Sigmoid colon (tissue), 7 donors: ENCODE measurements around the gene SNX32. TPM values are rescaled to one million over a fixed set of nuclear protein-coding genes. Genes with fewer than 3 reads are reported as not detected.
A peak's percentile ranks its signal among the peaks of the same experiment; 100 is the strongest.

Source experiments
- DNase-seq: peaks from one replicate; pipeline ENCODE4 v3.0.0-alpha.2; 2019
- H3K27ac ChIP-seq, 4 donors: fragments of 200-600 bp; sonication (generic); one replicate each; pipeline ENCODE4 v1.5.1; 2016 to 2019; ENCODE audit warnings: mild to moderate bottlenecking in 1 of 4
- H3K27me3 ChIP-seq, 3 donors: fragments of 200-600 bp; sonication (generic); one replicate each; pipeline ENCODE4 v1.5.1; 2019; ENCODE audit warnings: mild to moderate bottlenecking in 1 of 3
- H3K36me3 ChIP-seq, 4 donors: fragments of 200-600 bp; sonication (generic); one replicate each; pipeline ENCODE4 v1.5.1; 2016 to 2019
- H3K4me1 ChIP-seq, 4 donors: fragments of 200-600 bp; sonication (generic); one replicate each; pipeline ENCODE4 v1.5.1; 2017 to 2019
- H3K4me3 ChIP-seq, 4 donors: fragments of 200-600 bp; sonication (generic); one replicate each; pipeline ENCODE4 v1.5.1; 2017 to 2019; ENCODE audit warnings: mild to moderate bottlenecking in 2 of 4, moderate library complexity in 1 of 4
- H3K9me3 ChIP-seq, 4 donors: fragments of 200-600 bp in 3 of 4; sonication (generic) in 3 of 4; one replicate each; pipeline versions ENCODE4 v1.5.1 to v1.6.1; 2013 to 2019
- EP300 ChIP-seq, 4 donors: sonication (generic); formaldehyde crosslinking; IDR thresholded peaks; one replicate each; pipeline ENCODE4 v1.6.1; 2017; ENCODE audit warnings: antibody characterized with exemption in 4 of 4
- POLR2A ChIP-seq, 2 donors: fragments of 450-650 bp; IDR thresholded peaks; one replicate each; pipeline ENCODE4 v1.6.1; 2016; ENCODE audit warnings: antibody characterized with exemption in 2 of 2, mild to moderate bottlenecking in 2 of 2, moderate library complexity in 2 of 2
- POLR2AphosphoS5 ChIP-seq, 4 donors: sonication (generic); formaldehyde crosslinking; IDR thresholded peaks; one replicate each; pipeline ENCODE4 v1.6.1; 2017; ENCODE audit warnings: antibody characterized with exemption in 4 of 4
- WGBS, 2 donors: extraction: QIAGEN DNeasy Blood & Tissue Kit; methylation state at CpG; one replicate each; pipeline ENCODE4 v1.1.7; 2013; 5-methylcytosine and 5-hydroxymethylcytosine counted together
- intact Hi-C: fragments of 100-400 bp; cut with DNase I; formaldehyde crosslinking; loops from one replicate; pipeline ENCODE4 v1.15.1; 2023
- polyA plus RNA-seq, 3 donors: library from polyadenylated mRNA; stranded (reverse); fragments of 200-250 nt; gene quantifications; one replicate each; pipeline ENCODE4 v1.2.3, GENCODE V29; 2013
- total RNA-seq, 4 donors: library from RNA; depleted of rRNA; stranded (reverse); fragments of >200 nt; gene quantifications; one replicate each; pipeline ENCODE4 v1.1.0, GENCODE V29; 2016
- TF ChIP-seq, protein P1 (sequence below), 4 experiments: fragments of 450-650 bp in 3 of 4; fragments of 200-600 bp in 1 of 4; IDR thresholded peaks; one replicate each; pipeline ENCODE4 v1.5.1; 2016 to 2019; ENCODE audit warnings: antibody characterized with exemption in 4 of 4, mild to moderate bottlenecking in 3 of 4, moderate library complexity in 2 of 4
- donor health status: healthy with polysubstance abuse.
- donor health status: Bipolar disorder and iron deficiency.
- donor health status: healthy.

Gene SNX32
- total and polyA plus RNA-seq, 7 donors = 0.27 to 1.5 (median 0.70) TPM; not detected in 1

GRCh38 chr11:65859095-65859811 lies 25.5 kb downstream of the SNX32 start:
- peaks cover 0 to 61% (median 51%) of the 10 kb centered on the region in 4 donors for H3K4me1 ChIP-seq
- WGBS, 2 donors = 0 to 1% methylated on average over 46 of the region's 46 CpGs
- peak in 1 of 4 donors; percentile 28 for TF ChIP-seq EP300 (IDR thresholded peaks at IDR 0.05)
- peak; percentile 99 for TF ChIP-seq POLR2AphosphoS5 (IDR thresholded peaks at IDR 0.05)
- TF ChIP-seq, protein P1, sequence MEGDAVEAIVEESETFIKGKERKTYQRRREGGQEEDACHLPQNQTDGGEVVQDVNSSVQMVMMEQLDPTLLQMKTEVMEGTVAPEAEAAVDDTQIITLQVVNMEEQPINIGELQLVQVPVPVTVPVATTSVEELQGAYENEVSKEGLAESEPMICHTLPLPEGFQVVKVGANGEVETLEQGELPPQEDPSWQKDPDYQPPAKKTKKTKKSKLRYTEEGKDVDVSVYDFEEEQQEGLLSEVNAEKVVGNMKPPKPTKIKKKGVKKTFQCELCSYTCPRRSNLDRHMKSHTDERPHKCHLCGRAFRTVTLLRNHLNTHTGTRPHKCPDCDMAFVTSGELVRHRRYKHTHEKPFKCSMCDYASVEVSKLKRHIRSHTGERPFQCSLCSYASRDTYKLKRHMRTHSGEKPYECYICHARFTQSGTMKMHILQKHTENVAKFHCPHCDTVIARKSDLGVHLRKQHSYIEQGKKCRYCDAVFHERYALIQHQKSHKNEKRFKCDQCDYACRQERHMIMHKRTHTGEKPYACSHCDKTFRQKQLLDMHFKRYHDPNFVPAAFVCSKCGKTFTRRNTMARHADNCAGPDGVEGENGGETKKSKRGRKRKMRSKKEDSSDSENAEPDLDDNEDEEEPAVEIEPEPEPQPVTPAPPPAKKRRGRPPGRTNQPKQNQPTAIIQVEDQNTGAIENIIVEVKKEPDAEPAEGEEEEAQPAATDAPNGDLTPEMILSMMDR (IDR thresholded peaks at IDR 0.05) = no peak
- peak; percentile 98 to 99 for TF ChIP-seq POLR2A (IDR thresholded peaks at IDR 0.05)
- intact Hi-C loops = loop anchor here (5.0 kb wide), 2 partner anchors 58 to 287 kb away; partner anchors contain the start of genes C11orf68, DRAP1, FAM89B and ZNRD2
- peaks cover 22 to 47% (median 44%) of the 10 kb centered on the region in 4 donors for H3K36me3 ChIP-seq
- H3K9me3 ChIP-seq = no peaks in the 10 kb centered on the region
- H3K4me3 ChIP-seq = peak overlapping the region; percentile 79 to 98 (median 90)
- peak overlapping the region; percentile 89 to 99 (median 95) for H3K27ac ChIP-seq
- no peaks in the 10 kb centered on the region for H3K27me3 ChIP-seq
- peak; percentile 100 for DNase-seq

DNA sequence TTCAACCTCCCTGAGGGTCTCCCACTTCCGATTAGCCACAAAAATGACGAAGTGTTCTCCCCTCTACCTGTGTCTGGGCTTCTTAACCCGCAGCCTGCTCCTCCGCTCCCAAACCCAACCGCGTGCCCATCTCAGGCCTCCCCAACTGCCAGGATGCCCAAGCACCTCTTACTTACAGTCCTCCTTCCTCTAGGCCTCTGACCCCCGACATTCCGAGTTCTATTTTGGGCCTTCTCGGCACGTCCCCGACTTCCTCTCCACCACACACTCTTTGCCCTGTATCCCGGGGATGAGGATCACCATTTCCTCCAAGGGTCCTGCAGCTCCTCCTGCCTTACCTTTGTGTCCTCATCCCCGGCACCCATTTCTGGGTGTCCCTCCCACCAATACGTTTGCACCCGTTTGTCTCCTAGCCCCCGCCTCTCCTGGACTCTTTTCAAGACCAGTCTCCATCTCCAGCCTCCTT lies 26.1 kb downstream of the SNX32 start:
- H3K36me3 ChIP-seq = peaks cover 23 to 47% (median 44%) of the 10 kb centered on the region in 4 donors
- intact Hi-C loops = loop anchor here (5.0 kb wide), 2 partner anchors 57 to 288 kb away; partner anchors contain the start of genes C11orf68, DRAP1, FAM89B and ZNRD2
- H3K9me3 ChIP-seq = no peaks in the 10 kb centered on the region
- peaks cover 0 to 60% (median 46%) of the 10 kb centered on the region in 4 donors for H3K4me1 ChIP-seq
- DNase-seq = no peak
- TF ChIP-seq POLR2A (IDR thresholded peaks at IDR 0.05) (no peak), POLR2AphosphoS5 (IDR thresholded peaks at IDR 0.05) (no peak), EP300 (IDR thresholded peaks at IDR 0.05) (no peak)
- TF ChIP-seq, protein P1 (IDR thresholded peaks at IDR 0.05) = no peak
- H3K27ac ChIP-seq = peak overlapping the region; percentile 89 to 99 (median 95)
- no peaks in the 10 kb centered on the region for H3K27me3 ChIP-seq
- WGBS, 2 donors = 2 to 10% methylated on average over 16 of the region's 16 CpGs
- H3K4me3 ChIP-seq = peak overlapping the region; percentile 79 to 98 (median 90)

GRCh38 chr11:65860278-65861164 lies 26.8 kb downstream of the SNX32 start, which contains the start of gene MUS81:
TSS of gene MUS81 (plus strand) at chr11:65860433. CDS start at chr11:65860754, 321 bp downstream.
- Histone ChIP-seq H3K4me3 (peak within 1 kb of the TSS; percentile 79 to 98 (median 90)), H3K4me1 (peaks cover 0 to 54% (median 39%) of the 10 kb centered on the region in 4 donors), H3K36me3 (peaks cover 16 to 47% (median 44%) of the 10 kb centered on the region in 4 donors), H3K27ac (peak within 1 kb of the TSS; percentile 89 to 99 (median 95)), H3K27me3 (no peaks in the 10 kb centered on the region), H3K9me3 (no peaks in the 10 kb centered on the region)
- WGBS, 2 donors = 0% methylated on average over 78 of the region's 78 CpGs
- TF ChIP-seq POLR2A (IDR thresholded peaks at IDR 0.05) (peak; percentile 76 to 87), POLR2AphosphoS5 (IDR thresholded peaks at IDR 0.05) (peak; percentile 67 to 91 (median 88)), EP300 (IDR thresholded peaks at IDR 0.05) (no peak)
- TF ChIP-seq, protein P1 (IDR thresholded peaks at IDR 0.05) = peak; percentile 64 to 96 (median 80)
- intact Hi-C loops = no loop called here
- peak; percentile 99 for DNase-seq

DNA sequence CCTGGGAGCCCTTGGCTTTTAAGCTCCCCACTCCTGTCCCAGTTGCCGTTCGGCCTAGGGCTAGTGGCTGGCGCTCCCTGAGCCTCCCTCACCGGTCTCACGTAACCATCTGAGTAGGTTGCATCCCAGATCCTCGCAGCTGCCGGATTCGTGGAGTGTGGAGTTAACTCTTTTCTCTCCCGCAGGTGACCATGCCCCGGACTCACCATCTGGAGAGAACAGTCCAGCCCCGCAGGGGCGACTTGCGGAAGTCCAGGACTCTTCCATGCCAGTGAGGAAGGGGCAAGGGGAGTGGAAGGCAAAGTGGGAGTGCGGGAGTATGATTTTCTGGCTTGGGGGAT lies 27.4 kb downstream of the SNX32 start:
- intact Hi-C loops = no loop called here
- no peaks in the 10 kb centered on the region for H3K27me3 ChIP-seq
- peaks cover 0 to 47% (median 33%) of the 10 kb centered on the region in 4 donors for H3K4me1 ChIP-seq
- peaks cover 14 to 48% (median 44%) of the 10 kb centered on the region in 4 donors for H3K36me3 ChIP-seq
- peak overlapping the region; percentile 89 to 99 (median 95) for H3K27ac ChIP-seq
- TF ChIP-seq POLR2A (IDR thresholded peaks at IDR 0.05) (no peak), POLR2AphosphoS5 (IDR thresholded peaks at IDR 0.05) (no peak), EP300 (IDR thresholded peaks at IDR 0.05) (no peak)
- TF ChIP-seq, protein P1 (IDR thresholded peaks at IDR 0.05) = no peak
- peak overlapping the region; percentile 79 to 98 (median 90) for H3K4me3 ChIP-seq
- 5 to 13% methylated on average over 14 of the region's 14 CpGs for WGBS, 2 donors
- peak; percentile 76 for DNase-seq
- H3K9me3 ChIP-seq = no peaks in the 10 kb centered on the region
